ENCODE measurements around the gene SYNDIG1L.

GRCh38 chr14:74417611-74418010 is 8.4 kb downstream of the SYNDIG1L start:
- TF ChIP-seq CTCF (IDR thresholded peaks at IDR 0.05; ENCODE audit: low read depth, low read length, missing input control) (no peak), TAF1 (conservative IDR thresholded peaks at IDR 0.05) (no peak), REST (IDR thresholded peaks at IDR 0.05) (no peak), FOXA1 (IDR thresholded peaks at IDR 0.05) (no peak), HNF4A (conservative IDR thresholded peaks at IDR 0.05) (no peak), SP1 (IDR thresholded peaks at IDR 0.05) (no peak), RAD21 (IDR thresholded peaks at IDR 0.05) (no peak), ZBTB33 (IDR thresholded peaks at IDR 0.05) (no peak), RXRA (IDR thresholded peaks at IDR 0.05) (no peak)
